MCF 10A (cell line): Measurements from ENCODE around the gene LRRC1. TPM values are rescaled to one million over a fixed set of nuclear protein-coding genes. Genes with fewer than 3 reads are reported as not detected.
"Not testable (repeated sequence)": the region's sequence is repeated elsewhere in the genome, so short reads cannot be mapped to it uniquely, and the experiment has no call there.

Experiments
- BruUV-seq: library from RNA; stranded (reverse); fragments of 400-500 nt; replicated peaks from 2 replicates; lab custom pipeline; 2021; lab: Mats Ljungman, UMichigan
- CTCF ChIA-PET: fragments of 300-600 bp; sonication (Branson Sonifier 250); formaldehyde crosslinking; extraction: SDS; loops from one replicate; lab custom pipeline; 2021; ENCODE audit warnings: antibody characterized with exemption, inconsistent platforms; lab: Yijun Ruan, JAX
- POLR2A ChIA-PET: fragments of 300-600, 350-650 bp; sonication (Branson Sonifier 250); formaldehyde crosslinking; extraction: SDS; loops from one replicate; lab custom pipeline; 2020; ENCODE audit warnings: antibody characterized with exemption, inconsistent platforms; lab: Yijun Ruan, JAX
- DNase-seq: peaks from one replicate; pipeline ENCODE4 v3.0.0-alpha.2; 2018; ENCODE audit not compliant: unreplicated experiment
- H3K27ac Mint-ChIP-seq: one replicate; pipeline ENCODE4 v1.8.0; 2022; ENCODE audit warnings: mild to moderate bottlenecking, low read depth, mixed read lengths; ENCODE audit not compliant: unreplicated experiment
- H3K27me3 Mint-ChIP-seq: one replicate; pipeline ENCODE4 v1.8.0; 2022; ENCODE audit warnings: mixed read lengths; ENCODE audit not compliant: insufficient read depth, unreplicated experiment
- H3K36me3 Mint-ChIP-seq: one replicate; pipeline ENCODE4 v1.8.0; 2022; ENCODE audit warnings: mild to moderate bottlenecking, moderate library complexity, mixed read lengths; ENCODE audit not compliant: insufficient read depth, unreplicated experiment
- H3K4me1 Mint-ChIP-seq: one replicate; pipeline ENCODE4 v1.8.0; 2022; ENCODE audit warnings: mixed read lengths; ENCODE audit not compliant: insufficient read depth, unreplicated experiment
- H3K4me3 Mint-ChIP-seq: one replicate; pipeline ENCODE4 v1.8.0; 2022; ENCODE audit warnings: mild to moderate bottlenecking, moderate library complexity, mixed read lengths; ENCODE audit not compliant: unreplicated experiment
- H3K9me3 Mint-ChIP-seq: one replicate; pipeline ENCODE4 v1.8.0; 2022; ENCODE audit warnings: mixed read lengths; ENCODE audit not compliant: unreplicated experiment
- CTCF ChIP-seq: fragments of 200-600 bp; IDR thresholded peaks from one replicate; pipeline ENCODE4 v1.8.0; 2022; ENCODE audit warnings: antibody characterized with exemption, mild to moderate bottlenecking; ENCODE audit not compliant: unreplicated experiment
- intact Hi-C: fragments of 100-400 bp; cut with micrococcal nuclease; formaldehyde crosslinking; loops from 2 replicates; pipeline ENCODE4 v1.14.1; 2022
- total RNA-seq: library from RNA; stranded (reverse); gene quantifications from 2 replicates; pipeline ENCODE4 v1.2.3, GENCODE V29; 2022

LRRC1 gene
- total RNA-seq, 1 experiment from 2014 or later: 18.6 TPM

- ChIA-PET POLR2A (interaction anchor here (0.6 to 3.9 kb wide), 5 partner anchors 11 to 66 kb away, joined by 3 to 26 read pairs (median 4); partner anchors contain the start of gene LRRC1), CTCF (interaction anchor here (0.5 to 1.4 kb wide), 6 partner anchors 12 to 184 kb away, joined by 3 to 6 read pairs (median 4); no protein-coding TSS in a partner anchor)
- DNase-seq: no peak
- intact Hi-C loops: no loop called here
- Mint-ChIP-seq H3K36me3 (no peaks in the 10 kb centered on the region), H3K9me3 (peaks cover 9% of the 10 kb centered on the region), H3K4me1 (peaks cover 10% of the 10 kb centered on the region), H3K4me3 (no peak overlapping the region), H3K27me3 (no peaks in the 10 kb centered on the region), H3K27ac (no peak overlapping the region)
- BruUV-seq: no TSS peak
- no peak for TF ChIP-seq CTCF
Observed at GRCh38 chr6:53771785-53772624, 22.8 kb upstream of the LRRC1 start.

GRCh38 chr6:53773044-53773696 lies 21.6 kb upstream of the LRRC1 start:
- CTCF ChIA-PET: interaction anchor here (1.4 kb wide), 1 partner anchor 21 kb away, joined by 6 read pairs; no protein-coding TSS in a partner anchor
- peaks cover 10% of the 10 kb centered on the region for H3K4me1 Mint-ChIP-seq
- H3K36me3 Mint-ChIP-seq: no peaks in the 10 kb centered on the region
- no TSS peak for BruUV-seq
- peaks cover 7% of the 10 kb centered on the region for H3K9me3 Mint-ChIP-seq
- H3K27me3 Mint-ChIP-seq: no peaks in the 10 kb centered on the region
- no peak for TF ChIP-seq CTCF
- no peak overlapping the region for H3K27ac Mint-ChIP-seq
- POLR2A ChIA-PET: interaction anchor here (1.2 to 3.9 kb wide), 2 partner anchors 20 kb away, joined by 4 to 26 read pairs; partner anchors contain the start of gene LRRC1
- intact Hi-C loops: no loop called here
- no peak overlapping the region for H3K4me3 Mint-ChIP-seq
- no peak for DNase-seq

- CTCF ChIA-PET, H3K36me3 Mint-ChIP-seq, H3K9me3 Mint-ChIP-seq, H3K4me1 Mint-ChIP-seq, POLR2A ChIA-PET, H3K27me3 Mint-ChIP-seq, H3K27ac Mint-ChIP-seq, BruUV-seq, DNase-seq, H3K4me3 Mint-ChIP-seq, intact Hi-C loops: not testable (repeated sequence)
Observed at GRCh38 chr6:53776152-53776551, 18.7 kb upstream of the LRRC1 start.

- H3K4me3 Mint-ChIP-seq, H3K36me3 Mint-ChIP-seq, H3K4me1 Mint-ChIP-seq, BruUV-seq, H3K9me3 Mint-ChIP-seq, H3K27ac Mint-ChIP-seq, intact Hi-C loops, H3K27me3 Mint-ChIP-seq, DNase-seq: not testable (repeated sequence)
- ChIA-PET CTCF (interaction anchor here (0.6 kb wide), 1 partner anchor 15 kb away, joined by 3 read pairs; no protein-coding TSS in a partner anchor), POLR2A (interaction anchor here (1.6 kb wide), 1 partner anchor 32 kb away, joined by 4 read pairs; no protein-coding TSS in a partner anchor)
Observed at GRCh38 chr6:53784991-53785390, 9.8 kb upstream of the LRRC1 start.
